K562 (cell line): Measurements from ENCODE around the gene JAG2. TPM values are rescaled to one million over a fixed set of nuclear protein-coding genes. Genes with fewer than 3 reads are reported as not detected.

Experiments used
- ATAC-seq: fragments of 200-7000 bp; cut with Tn5 transposase; 3 replicates; pipeline ENCODE4 v1.9.1; 2020; ENCODE audit warnings: moderate library complexity
- BruUV-seq: library from RNA; stranded (reverse); fragments of 400-500 nt; replicated peaks from 2 replicates; lab custom pipeline; 2021; lab: Mats Ljungman, UMichigan
- CTCF ChIA-PET: fragments of 300-600 bp; formaldehyde crosslinking; extraction: SDS; loops from one replicate; lab custom pipeline; 2021; ENCODE audit warnings: low intra/inter-chr PET ratio; lab: Yijun Ruan, JAX
- POLR2A ChIA-PET: fragments of 300-600, 350-650 bp; sonication (Branson Sonifier 250); formaldehyde crosslinking; extraction: SDS; loops from one replicate; lab custom pipeline; 2021; ENCODE audit warnings: antibody characterized with exemption, inconsistent platforms; lab: Yijun Ruan, JAX
- DNase-seq, 4 experiments: peaks; one replicate each; pipeline versions ENCODE4 v3.0.0 to v3.0.0-alpha.2; 2011 to 2018; ENCODE audit warnings: low spot score in 3 of 4, mixed read lengths in 3 of 4; ENCODE audit errors: extremely low read depth in 1 of 4
- FAIRE-seq: peaks from 2 replicates; lab custom pipeline; 2011; peaks lifted over from hg19 to GRCh38; lab: Jason Lieb, UNC
- H2AFZ ChIP-seq: 2 replicates; pipeline ENCODE4 v1.6.0; 2011; ENCODE audit warnings: low read depth, low read length, control low read depth, inconsistent platforms
- H3K27ac ChIP-seq: fragments of 200-600 bp; 3 replicates; pipeline ENCODE4 v1.8.0; 2011; ENCODE audit warnings: low read depth, mild to moderate bottlenecking, control low read depth, inconsistent platforms, low read length, moderate library complexity, mixed read lengths; ENCODE audit errors: extremely low read depth
- H3K27me3 ChIP-seq, 2 experiments: fragments of 300-600 bp in 1 of 2; 2 replicates in 1 of 2; 3 replicates in 1 of 2; pipeline versions ENCODE4 v1.6.0 to v1.8.0; 2011; ENCODE audit warnings: inconsistent platforms in 2 of 2, low read length in 2 of 2, mild to moderate bottlenecking in 1 of 2, mixed read lengths in 1 of 2, moderate library complexity in 1 of 2; ENCODE audit not compliant: control insufficient read depth in 2 of 2, insufficient read depth in 2 of 2
- H3K36me3 ChIP-seq: fragments of 300-600 bp; 3 replicates; pipeline ENCODE4 v1.8.0; 2011; ENCODE audit warnings: mild to moderate bottlenecking, low read length, inconsistent platforms; ENCODE audit not compliant: control insufficient read depth, insufficient read depth
- H3K4me1 ChIP-seq, 2 experiments: fragments of 200-600 bp in 1 of 2; replicated peaks in 1 of 2; 2 replicates in 1 of 2; 3 replicates in 1 of 2; pipeline versions ENCODE4 v1.5.1 to v1.8.0; 2011; ENCODE audit warnings: inconsistent platforms in 2 of 2, low read length in 2 of 2, mild to moderate bottlenecking in 1 of 2, mixed read lengths in 1 of 2, moderate library complexity in 1 of 2; ENCODE audit not compliant: control insufficient read depth in 2 of 2, insufficient read depth in 2 of 2
- H3K4me2 ChIP-seq: 2 replicates; pipeline ENCODE4 v1.6.1; 2011; ENCODE audit warnings: low read length, control low read depth, inconsistent platforms, mixed read lengths; ENCODE audit not compliant: insufficient read depth
- H3K4me3 ChIP-seq: fragments of 200-600 bp; sonication (generic), shearing (Covaris generic); 2 replicates; pipeline ENCODE4 v1.5.1; 2016; ENCODE audit warnings: control low read depth, inconsistent platforms
- H3K79me2 ChIP-seq: fragments of 200-600 bp; 3 replicates; pipeline ENCODE4 v1.8.0; 2011; ENCODE audit warnings: low read length, inconsistent platforms; ENCODE audit not compliant: control insufficient read depth, insufficient read depth
- H3K9ac ChIP-seq, 2 experiments: 2 replicates each; pipeline versions ENCODE4 v1.6.0 to v1.6.1; 2011; ENCODE audit warnings: low read depth in 2 of 2, low read length in 2 of 2, control low read depth in 1 of 2, inconsistent platforms in 1 of 2, mild to moderate bottlenecking in 1 of 2, mixed read lengths in 1 of 2; ENCODE audit not compliant: insufficient read depth in 1 of 2
- H3K9me1 ChIP-seq: one replicate; pipeline ENCODE4 v1.6.0; 2011; ENCODE audit warnings: inconsistent platforms, mild to moderate bottlenecking, low read length, moderate library complexity; ENCODE audit not compliant: control insufficient read depth, insufficient read depth
- H3K9me3 ChIP-seq: replicated peaks from 2 replicates; pipeline ENCODE4 v1.5.1; 2011; ENCODE audit warnings: low read depth, low read length, inconsistent platforms; ENCODE audit not compliant: control insufficient read depth, insufficient read depth
- H4K20me1 ChIP-seq: replicated peaks from 2 replicates; pipeline ENCODE4 v1.6.1; 2011; ENCODE audit warnings: low read length, inconsistent platforms, mixed read lengths; ENCODE audit not compliant: control insufficient read depth, insufficient read depth
- BCOR ChIP-seq: fragments of 450-650 bp; IDR thresholded peaks from 2 replicates; pipeline ENCODE4 v1.6.1; 2016
- DDX20 ChIP-seq: fragments of 450-650 bp; IDR thresholded peaks from 2 replicates; pipeline ENCODE4 v1.6.1; 2016; ENCODE audit warnings: missing genetic modification characterization, low read depth, mild to moderate bottlenecking, missing compliant biosample characterization, moderate library complexity
- ESRRA ChIP-seq: fragments of 450-650 bp; IDR thresholded peaks from 2 replicates; pipeline ENCODE4 v1.6.1; 2014; ENCODE audit warnings: low read depth, mild to moderate bottlenecking, moderate library complexity, borderline replicate concordance
- HDGF ChIP-seq: fragments of 450-650 bp; IDR thresholded peaks from 2 replicates; pipeline ENCODE4 v1.6.1; 2016
- IRF2 ChIP-seq: sonication (generic); formaldehyde crosslinking; IDR thresholded peaks from 2 replicates; pipeline ENCODE4 v1.8.1; 2022; ENCODE audit warnings: mild to moderate bottlenecking, missing genetic modification reagents
- JUNB ChIP-seq: fragments of 450-650 bp; formaldehyde crosslinking; conservative IDR thresholded peaks from 2 replicates; pipeline ENCODE4 v1.4.0; 2020; ENCODE audit warnings: mild to moderate bottlenecking
- POLR3G ChIP-seq: IDR thresholded peaks from 2 replicates; pipeline ENCODE4 v1.6.1; 2011; ENCODE audit not compliant: insufficient read length, insufficient replicate concordance; ENCODE audit errors: extremely low read depth
- RBM25 ChIP-seq: fragments of 200-400 bp; formaldehyde crosslinking; IDR thresholded peaks from 2 replicates; pipeline ENCODE4 v1.6.1; 2018; ENCODE audit warnings: low read length, low read depth, moderate library complexity; ENCODE audit not compliant: severe bottlenecking
- RBM39 ChIP-seq: fragments of 200-400 bp; formaldehyde crosslinking; optimal IDR thresholded peaks from 2 replicates; pipeline ENCODE3; 2018; ENCODE audit warnings: low read depth, low read length
- RERE ChIP-seq: sonication (generic); formaldehyde crosslinking; IDR thresholded peaks from 2 replicates; pipeline ENCODE4 v1.8.0; 2023; ENCODE audit warnings: missing genetic modification reagents, mild to moderate bottlenecking, borderline replicate concordance
- SETDB1 ChIP-seq: IDR thresholded peaks from one replicate; pipeline ENCODE4 v1.6.1; 2012; ENCODE audit warnings: low read length, control low read depth, inconsistent platforms
- SNRNP70 ChIP-seq: fragments of 200-400 bp; formaldehyde crosslinking; optimal IDR thresholded peaks from 2 replicates; pipeline ENCODE3; 2017; ENCODE audit warnings: low read depth, low read length
- TEAD2 ChIP-seq: fragments of 450-650 bp; IDR thresholded peaks from 2 replicates; pipeline ENCODE4 v1.6.1; 2016; ENCODE audit warnings: missing genetic modification characterization, control low read depth, missing compliant biosample characterization
- TSC22D4 ChIP-seq: fragments of 450-650 bp; IDR thresholded peaks from 2 replicates; pipeline ENCODE4 v1.6.1; 2016; ENCODE audit warnings: missing genetic modification characterization, missing biosample characterization, control low read depth
- XRCC5 ChIP-seq: fragments of 200-400 bp; formaldehyde crosslinking; IDR thresholded peaks from 2 replicates; pipeline ENCODE4 v1.6.1; 2017; ENCODE audit warnings: low read depth, mild to moderate bottlenecking, low read length
- ZNF184 ChIP-seq: sonication (generic); formaldehyde crosslinking; IDR thresholded peaks from 2 replicates; pipeline ENCODE4 v1.5.0; 2020; ENCODE audit warnings: missing genetic modification reagents
- ZNF347 ChIP-seq: fragments of 450-650 bp; formaldehyde crosslinking; IDR thresholded peaks from 2 replicates; pipeline ENCODE4 v1.4.0; 2020; ENCODE audit warnings: low read depth, mild to moderate bottlenecking, moderate library complexity
- ZNF445 ChIP-seq: fragments of 250-450 bp; sonication (Bioruptor Pico); IDR thresholded peaks from 2 replicates; pipeline ENCODE4 v1.4.0; 2020; ENCODE audit warnings: low read depth, mild to moderate bottlenecking, moderate library complexity
- WGBS: fragments of 100-300 bp; shearing (Covaris generic); methylation state at CpG from one replicate; pipeline ENCODE4 v1.1.6; 2016; ENCODE audit warnings: low coverage, mixed read lengths; ENCODE audit not compliant: insufficient coverage; ENCODE audit errors: missing lambda C conversion rate; 5-methylcytosine and 5-hydroxymethylcytosine counted together
- in situ Hi-C: fragments of 300-500 bp; cut with MboI; formaldehyde crosslinking; loops from 4 replicates; pipeline ENCODE4 v1.15.0; 2018; ENCODE audit warnings: inconsistent platforms, mixed read lengths
- intact Hi-C: fragments of 100-400 bp; cut with micrococcal nuclease; formaldehyde crosslinking; loops from 2 replicates; pipeline ENCODE4 v1.14.2; 2022
- polyA plus RNA-seq, 8 experiments: library from polyadenylated mRNA; depleted of rRNA in 4 of 8; stranded (reverse) in 5 of 8; unstranded in 3 of 8; fragments of >200 nt; fragmentation: Nextera tagmentation in 2 of 8; fragmentation: Illumina TruSeq in 1 of 8; extraction: Ambion mirVana in 2 of 8; extraction: Trizol in 1 of 8; gene quantifications; 2 replicates each; pipeline versions ENCODE4 v1.2.1 to v1.2.3, GENCODE V29; 2011 to 2014; ENCODE audit warnings: inconsistent platforms in 1 of 8, missing spikeins in 1 of 8
- total RNA-seq, 7 experiments: library from RNA; depleted of rRNA in 6 of 7; stranded (reverse); fragments of >200 nt in 6 of 7; fragmentation: Illumina TruSeq in 2 of 7; extraction: Trizol in 2 of 7; gene quantifications; 2 replicates each; pipeline versions ENCODE4 v1.2.1 to v1.2.3, GENCODE V29; 2011 to 2021; ENCODE audit warnings: low replicate concordance in 1 of 7
- TF ChIP-seq, protein P1 (sequence below): sonication (generic); formaldehyde crosslinking; IDR thresholded peaks from 2 replicates; pipeline ENCODE4 v1.8.0; 2022; ENCODE audit warnings: mild to moderate bottlenecking, missing genetic modification reagents

The JAG2 gene
- total and polyA plus RNA-seq, 9 of the 15 experiments (the other 6 are each of a cell fraction or from before 2014, with no cell fraction given), result 0.25 to 48.4 (median 8.6) TPM

DNA sequence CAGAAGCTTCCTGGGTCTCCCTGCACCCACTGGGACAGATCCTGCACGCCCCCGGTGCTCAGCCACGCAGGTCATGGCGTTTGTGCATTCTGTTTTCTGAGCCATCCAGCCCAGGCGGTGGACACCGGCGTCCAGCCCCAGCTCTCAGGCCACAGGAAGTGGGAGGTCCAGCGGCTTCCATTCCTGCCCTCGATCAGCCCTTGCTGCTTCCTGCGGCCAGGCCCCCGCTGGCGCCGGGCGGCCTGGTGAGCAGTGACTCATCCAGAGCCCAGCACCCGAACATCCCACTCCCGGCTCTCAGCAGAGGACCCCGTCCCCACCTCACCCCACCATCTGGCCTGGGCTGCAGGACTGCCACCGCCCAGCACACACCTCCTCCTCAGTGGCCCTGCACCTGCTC is 30.5 kb upstream of the JAG2 start:
- Histone ChIP-seq H3K4me1 (peaks cover 6 to 72% of the 10 kb centered on the region in 2 experiments; a peak in 3 of 5 replicates), H3K27ac (no peak overlapping the region), H3K9me1 (no peaks in the 10 kb centered on the region), H3K79me2 (no peaks in the 10 kb centered on the region), H2AFZ (peak overlapping the region; percentile 59; the same call in 1 of the 2 replicates), H3K9ac (no peak overlapping the region; a peak in 1 of 4 replicates), H3K27me3 (peaks cover 0 to 12% of the 10 kb centered on the region in 2 experiments; a peak in 2 of 5 replicates), H3K4me2 (peak overlapping the region; percentile 29), H4K20me1 (peaks cover 9% of the 10 kb centered on the region; the same call in 1 of the 2 replicates), H3K36me3 (no peaks in the 10 kb centered on the region), H3K4me3 (no peak overlapping the region), H3K9me3 (no peaks in the 10 kb centered on the region)
- in situ Hi-C loops (no loop called here), intact Hi-C loops (no loop called here)
- ChIA-PET CTCF (no interaction called here), POLR2A (no interaction called here)
- BruUV-seq, result no TSS peak
- WGBS, result 4% methylated on average over 18 of the region's 18 CpGs
- FAIRE-seq (peak; percentile 81), DNase-seq (peak; percentile 51 to 71 (median 62)), ATAC-seq (peak; percentile 55)
- no peak for TF ChIP-seq HDGF
- no peak for TF ChIP-seq ZNF445 (CRISPR knock-in tag)
- TF ChIP-seq RERE (CRISPR knock-in tag), result no peak
- no peak for TF ChIP-seq ZNF184 (CRISPR knock-in tag)
- no peak for TF ChIP-seq IRF2 (CRISPR knock-in tag)
- no peak for TF ChIP-seq TEAD2 (tag)
- TF ChIP-seq ZNF347, result no peak
- TF ChIP-seq XRCC5, result no peak
- no peak for TF ChIP-seq POLR3G
- TF ChIP-seq SNRNP70, result no peak
- TF ChIP-seq DDX20 (tag), result no peak
- no peak for TF ChIP-seq ESRRA
- no peak for TF ChIP-seq JUNB (CRISPR knock-in tag)
- TF ChIP-seq, protein P1, sequence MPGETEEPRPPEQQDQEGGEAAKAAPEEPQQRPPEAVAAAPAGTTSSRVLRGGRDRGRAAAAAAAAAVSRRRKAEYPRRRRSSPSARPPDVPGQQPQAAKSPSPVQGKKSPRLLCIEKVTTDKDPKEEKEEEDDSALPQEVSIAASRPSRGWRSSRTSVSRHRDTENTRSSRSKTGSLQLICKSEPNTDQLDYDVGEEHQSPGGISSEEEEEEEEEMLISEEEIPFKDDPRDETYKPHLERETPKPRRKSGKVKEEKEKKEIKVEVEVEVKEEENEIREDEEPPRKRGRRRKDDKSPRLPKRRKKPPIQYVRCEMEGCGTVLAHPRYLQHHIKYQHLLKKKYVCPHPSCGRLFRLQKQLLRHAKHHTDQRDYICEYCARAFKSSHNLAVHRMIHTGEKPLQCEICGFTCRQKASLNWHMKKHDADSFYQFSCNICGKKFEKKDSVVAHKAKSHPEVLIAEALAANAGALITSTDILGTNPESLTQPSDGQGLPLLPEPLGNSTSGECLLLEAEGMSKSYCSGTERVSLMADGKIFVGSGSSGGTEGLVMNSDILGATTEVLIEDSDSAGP (CRISPR knock-in tag), result no peak
- TF ChIP-seq SETDB1, result no peak
- TF ChIP-seq BCOR, result no peak
- TF ChIP-seq RBM25, result no peak
- no peak for TF ChIP-seq RBM39
- no peak for TF ChIP-seq TSC22D4 (tag)
